Retinal pigment epithelial cell (primary cell): ENCODE measurements around the gene TRPM6.

Experiments
- DNase-seq: peaks from one replicate; pipeline ENCODE4 v3.0.0-alpha.2; 2010; ENCODE audit warnings: low read depth
- H3K4me3 ChIP-seq: 2 replicates; pipeline ENCODE4 v1.5.1; 2011; ENCODE audit warnings: mild to moderate bottlenecking, low read length, control low read depth, moderate library complexity
- CTCF ChIP-seq: conservative IDR thresholded peaks from 2 replicates; pipeline ENCODE4 v1.5.1; 2011; ENCODE audit warnings: low read depth, low read length, control low read depth, inconsistent platforms

Gene TRPM6

GRCh38 chr9:74772121-74772520 lies 115.6 kb downstream of the TRPM6 start:
- TF ChIP-seq CTCF, result no peak
- DNase-seq, result no peak
- H3K4me3 ChIP-seq, result no peak overlapping the region

- no peak overlapping the region for H3K4me3 ChIP-seq
- TF ChIP-seq CTCF, result no peak
- DNase-seq, result no peak
Observed at GRCh38 chr9:74771672-74772071, 116.0 kb downstream of the TRPM6 start.

DNA sequence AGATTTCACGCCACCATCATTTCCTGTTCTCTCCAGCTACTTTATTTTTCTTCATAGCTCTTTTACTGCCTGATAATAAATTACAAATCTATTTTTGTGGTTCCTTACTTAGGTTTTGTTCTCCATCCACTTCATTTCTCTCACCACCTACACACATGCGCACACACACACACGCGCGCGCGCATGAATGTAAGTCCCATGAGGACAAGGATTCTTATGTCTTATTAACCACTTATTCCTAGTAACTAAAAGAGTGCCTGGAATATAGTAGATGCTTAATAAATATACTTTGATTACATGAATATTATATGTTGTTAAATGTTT lies 116.5 kb downstream of the TRPM6 start:
- no peak for TF ChIP-seq CTCF
- H3K4me3 ChIP-seq, result no peak overlapping the region
- DNase-seq, result no peak

DNA sequence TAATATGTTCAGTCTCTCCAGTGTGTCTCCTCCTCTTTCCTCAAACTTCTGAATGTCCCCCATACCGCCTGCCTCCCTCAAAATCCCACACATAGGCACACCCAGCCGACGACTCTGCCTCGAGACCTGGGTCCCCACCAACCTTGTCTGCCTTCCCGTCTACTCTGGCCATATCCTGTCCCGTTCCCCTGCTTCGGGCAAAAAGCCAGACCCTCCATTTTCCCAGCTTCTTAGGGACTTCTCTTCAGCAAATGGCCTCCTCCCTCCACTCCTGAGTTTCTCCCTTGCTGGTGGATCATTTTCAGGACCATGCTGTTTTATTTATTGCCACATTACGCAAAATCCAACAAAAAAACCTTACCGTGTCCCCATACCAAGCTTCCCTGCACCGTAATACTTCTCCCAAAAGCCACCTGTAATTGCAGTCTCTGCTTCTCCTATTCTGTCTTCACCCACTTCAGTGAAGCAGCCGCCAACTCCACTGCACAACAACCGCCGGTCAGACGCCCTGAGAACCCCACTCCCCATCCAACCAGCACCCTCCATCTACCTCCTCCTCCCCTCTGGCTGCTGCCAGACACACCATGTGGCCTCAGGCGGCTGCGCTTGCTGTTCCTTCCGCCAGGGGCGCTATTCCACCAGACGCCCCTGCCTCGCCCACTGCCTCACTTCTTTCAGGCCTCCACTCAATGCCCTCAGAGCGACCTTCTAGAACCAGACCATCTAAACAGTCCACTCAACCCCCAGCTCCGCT lies 117.0 kb downstream of the TRPM6 start:
- peak; percentile 51 for TF ChIP-seq CTCF
- H3K4me3 ChIP-seq, result no peak overlapping the region
- DNase-seq, result no peak

GRCh38 chr9:74765481-74765971 lies 122.2 kb downstream of the TRPM6 start:
- DNase-seq, result no peak
- H3K4me3 ChIP-seq, result no peak overlapping the region
- TF ChIP-seq CTCF, result no peak

GRCh38 chr9:74762950-74763349 lies 124.8 kb downstream of the TRPM6 start:
- no peak for DNase-seq
- no peak for TF ChIP-seq CTCF
- H3K4me3 ChIP-seq, result no peak overlapping the region

GRCh38 chr9:74760031-74760700 lies 127.6 kb downstream of the TRPM6 start:
- no peak for TF ChIP-seq CTCF
- peak; percentile 85 for DNase-seq
- H3K4me3 ChIP-seq, result no peak overlapping the region
